ENCODE data around the gene IBA57. TPM values are rescaled to one million over a fixed set of nuclear protein-coding genes. Genes with fewer than 3 reads are reported as not detected.

The IBA57 gene
- total RNA-seq, 2 experiments from 2014 or later: 9.1 to 9.9 TPM

DNA sequence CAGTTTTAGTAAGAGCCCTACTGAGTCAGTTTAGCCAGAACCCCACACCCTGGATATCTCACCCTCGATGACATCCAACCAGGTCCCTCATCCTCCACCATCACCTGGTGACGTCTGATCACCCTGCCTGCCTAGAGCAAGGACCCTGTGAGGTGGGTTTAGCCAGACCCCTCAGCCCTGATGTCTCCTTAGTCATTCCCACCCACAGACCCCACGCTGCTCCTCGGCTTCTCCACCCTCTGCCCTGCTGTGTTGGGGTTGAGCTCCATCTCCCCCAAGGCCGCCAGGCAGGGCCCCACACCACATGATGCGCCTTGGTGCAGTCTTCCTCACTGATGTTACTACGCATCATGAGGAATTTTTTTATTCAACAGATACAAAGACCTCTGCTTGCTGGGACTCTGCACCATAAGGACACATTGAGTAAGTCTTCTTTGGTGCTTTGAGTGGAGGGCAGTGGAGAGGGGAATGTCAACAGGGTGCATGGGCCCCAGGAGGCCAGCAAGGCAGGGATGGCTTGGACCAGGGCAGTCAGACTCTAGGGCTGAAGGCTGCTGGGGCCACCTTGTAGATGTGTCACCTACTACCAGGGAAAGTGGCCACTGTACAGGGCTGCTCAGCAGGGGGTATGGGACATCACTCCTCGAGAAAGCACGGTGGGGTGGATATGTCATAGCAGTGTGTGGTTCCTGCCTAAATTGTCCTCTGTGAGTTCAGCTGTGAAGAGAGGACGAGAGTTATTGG, 1.7 kb upstream of the IBA57 start:
- no peak overlapping the region for H3K27ac ChIP-seq (ENCODE audit: low read depth, low read length, poor library complexity, severe bottlenecking)
- no TSS peak for BruUV-seq (replicated peaks)
- no peak overlapping the region for H2AFZ ChIP-seq (ENCODE audit: low read length)
- H3K9me3 ChIP-seq (ENCODE audit: low read length): no peaks in the 10 kb centered on the region
- no peaks in the 10 kb centered on the region for H3K9me2 ChIP-seq (ENCODE audit: insufficient read depth, low read length)
- no peak for DNase-seq (ENCODE audit: low spot score)
- no peaks in the 10 kb centered on the region for H3K36me3 ChIP-seq (ENCODE audit: insufficient read depth, low read length)
- peaks cover 5% of the 10 kb centered on the region; the same call in 1 of the 2 replicates for H4K20me1 ChIP-seq (ENCODE audit: insufficient read depth, low read length)
- H3K4me2 ChIP-seq (ENCODE audit: low read length): 0 out of 2 replicates have a peak overlapping the region, but pooled peaks have one; percentile 99
- peaks cover 25% of the 10 kb centered on the region for H3K4me1 ChIP-seq (ENCODE audit: insufficient read depth, low read length, poor library complexity, severe bottlenecking)
- no peak for TF ChIP-seq EZH2phosphoT487 (IDR thresholded peaks at IDR 0.05; ENCODE audit: borderline replicate concordance, low read depth, low read length)
- TF ChIP-seq, protein P1, sequence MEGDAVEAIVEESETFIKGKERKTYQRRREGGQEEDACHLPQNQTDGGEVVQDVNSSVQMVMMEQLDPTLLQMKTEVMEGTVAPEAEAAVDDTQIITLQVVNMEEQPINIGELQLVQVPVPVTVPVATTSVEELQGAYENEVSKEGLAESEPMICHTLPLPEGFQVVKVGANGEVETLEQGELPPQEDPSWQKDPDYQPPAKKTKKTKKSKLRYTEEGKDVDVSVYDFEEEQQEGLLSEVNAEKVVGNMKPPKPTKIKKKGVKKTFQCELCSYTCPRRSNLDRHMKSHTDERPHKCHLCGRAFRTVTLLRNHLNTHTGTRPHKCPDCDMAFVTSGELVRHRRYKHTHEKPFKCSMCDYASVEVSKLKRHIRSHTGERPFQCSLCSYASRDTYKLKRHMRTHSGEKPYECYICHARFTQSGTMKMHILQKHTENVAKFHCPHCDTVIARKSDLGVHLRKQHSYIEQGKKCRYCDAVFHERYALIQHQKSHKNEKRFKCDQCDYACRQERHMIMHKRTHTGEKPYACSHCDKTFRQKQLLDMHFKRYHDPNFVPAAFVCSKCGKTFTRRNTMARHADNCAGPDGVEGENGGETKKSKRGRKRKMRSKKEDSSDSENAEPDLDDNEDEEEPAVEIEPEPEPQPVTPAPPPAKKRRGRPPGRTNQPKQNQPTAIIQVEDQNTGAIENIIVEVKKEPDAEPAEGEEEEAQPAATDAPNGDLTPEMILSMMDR (conservative IDR thresholded peaks at IDR 0.05; ENCODE audit: low read length): no peak
- H3K79me2 ChIP-seq (ENCODE audit: insufficient read depth, low read depth, low read length): peaks cover 11% of the 10 kb centered on the region; the same call in 1 of the 2 replicates
- ChIA-PET POLR2A (interaction anchor here (0.6 to 2.5 kb wide), 4 partner anchors 11 to 27 kb away, joined by 3 to 19 read pairs (median 7); no protein-coding TSS in a partner anchor), CTCF (ENCODE audit: unreplicated experiment) (interaction anchor here (0.8 kb wide), 1 partner anchor 22 kb away, joined by 3 read pairs; no protein-coding TSS in a partner anchor)
- intact Hi-C loops (cut with micrococcal nuclease; ENCODE audit: unreplicated experiment): no loop called here
- no peak overlapping the region for H3K4me3 ChIP-seq (ENCODE audit: low read depth, low read length, poor library complexity, severe bottlenecking)

DNA sequence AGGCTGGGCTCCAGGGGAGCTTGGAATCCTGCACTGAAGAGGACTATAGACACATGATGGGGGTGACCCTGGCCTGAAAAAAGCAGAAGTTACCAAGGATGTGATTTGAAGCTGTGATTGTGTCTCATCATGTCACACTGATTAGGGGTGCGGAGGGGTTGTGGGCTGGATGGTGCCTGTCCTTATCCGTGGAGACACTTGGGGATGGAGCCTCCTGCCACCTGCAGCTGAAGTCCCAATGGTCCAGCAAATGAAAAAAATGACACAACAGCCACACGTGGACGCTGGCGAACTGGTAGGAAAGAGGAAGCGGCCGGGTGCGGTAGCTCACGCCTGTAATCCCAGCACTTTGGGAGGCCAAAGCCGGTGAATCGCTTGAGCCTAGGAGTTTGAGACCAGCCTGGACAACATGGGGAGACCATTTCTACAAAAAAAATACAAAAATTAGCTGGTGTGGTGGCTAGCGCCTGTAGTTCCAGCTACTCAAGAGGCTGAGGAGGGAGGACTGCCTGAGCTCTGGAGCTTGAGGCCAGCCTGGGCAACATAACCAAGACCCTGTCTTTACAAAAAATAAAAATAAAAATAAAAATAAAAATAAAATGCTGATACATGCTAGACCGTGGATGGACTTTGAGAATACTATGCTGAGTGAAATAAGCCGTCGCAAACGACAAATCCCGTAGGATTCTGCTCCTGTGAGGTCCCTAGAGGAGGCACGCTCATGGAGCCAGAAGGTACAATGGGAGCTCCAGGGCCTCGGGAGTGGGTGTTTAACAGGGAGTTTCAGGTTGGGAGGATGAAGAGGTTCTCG, 838 bp upstream of the IBA57 start:
- TF ChIP-seq, protein P1 (conservative IDR thresholded peaks at IDR 0.05; ENCODE audit: low read length): no peak
- no peak for TF ChIP-seq EZH2phosphoT487 (IDR thresholded peaks at IDR 0.05; ENCODE audit: borderline replicate concordance, low read depth, low read length)
- Histone ChIP-seq H3K4me3 (ENCODE audit: low read depth, low read length, poor library complexity, severe bottlenecking) (peak overlapping the region; percentile 86), H2AFZ (ENCODE audit: low read length) (peak overlapping the region; percentile 65; the same call in 1 of the 2 replicates), H3K9me2 (ENCODE audit: insufficient read depth, low read length) (no peaks in the 10 kb centered on the region), H3K4me2 (ENCODE audit: low read length) (peak overlapping the region; percentile 99), H3K36me3 (ENCODE audit: insufficient read depth, low read length) (no peaks in the 10 kb centered on the region), H3K9me3 (ENCODE audit: low read length) (no peaks in the 10 kb centered on the region), H4K20me1 (ENCODE audit: insufficient read depth, low read length) (peaks cover 5% of the 10 kb centered on the region; the same call in 1 of the 2 replicates), H3K27ac (ENCODE audit: low read depth, low read length, poor library complexity, severe bottlenecking) (peak overlapping the region; percentile 64), H3K79me2 (ENCODE audit: insufficient read depth, low read depth, low read length) (peaks cover 11% of the 10 kb centered on the region; the same call in 1 of the 2 replicates), H3K4me1 (ENCODE audit: insufficient read depth, low read length, poor library complexity, severe bottlenecking) (peaks cover 25% of the 10 kb centered on the region)
- DNase-seq (ENCODE audit: low spot score): no peak
- ChIA-PET CTCF (ENCODE audit: unreplicated experiment) (interaction anchor here (0.6 to 1.0 kb wide), 5 partner anchors 12 to 315 kb away, joined by 3 to 7 read pairs (median 3); no protein-coding TSS in a partner anchor), POLR2A (interaction anchor here (0.6 to 2.5 kb wide), 9 partner anchors 11 to 242 kb away, joined by 3 to 19 read pairs (median 5); partner anchors contain the start of genes GUK1 and TRIM11)
- TSS peak; percentile 92 for BruUV-seq (replicated peaks)
- intact Hi-C loops (cut with micrococcal nuclease; ENCODE audit: unreplicated experiment): loop anchor here (5.0 kb wide), 2 partner anchors 82 to 377 kb away; partner anchors contain the start of gene ARF1
